SIG-M5 (cell line): ENCODE measurements around the gene DGCR2.
"Not testable (repeated sequence)": the region's sequence is repeated elsewhere in the genome, so short reads cannot be mapped to it uniquely, and the experiment has no call there.

ENCODE experiments used
- DNase-seq: peaks from one replicate; lab custom pipeline; 2025; lab: John Stamatoyannopoulos, UW

The DGCR2 gene

DNA sequence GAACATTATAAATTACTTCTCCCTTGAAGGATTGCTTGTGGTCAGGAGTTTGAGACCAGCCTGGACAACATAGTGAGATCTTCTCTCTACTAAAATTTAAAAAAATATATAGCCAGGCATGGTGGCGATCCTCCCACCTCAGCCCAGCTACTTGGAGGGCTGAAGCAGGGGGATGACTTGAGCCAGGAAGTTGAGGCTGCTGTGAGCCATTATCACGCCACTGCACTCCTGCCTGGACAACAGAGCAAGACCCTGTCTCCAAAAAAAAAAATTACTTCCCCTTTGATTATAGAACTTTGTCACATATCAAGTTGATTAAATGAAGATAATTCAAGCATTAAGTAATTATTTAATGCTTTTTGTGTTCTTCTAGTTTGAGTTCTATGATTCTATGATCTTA is 121.0 kb downstream of the DGCR2 start:
- DNase-seq, result no peak

DNA sequence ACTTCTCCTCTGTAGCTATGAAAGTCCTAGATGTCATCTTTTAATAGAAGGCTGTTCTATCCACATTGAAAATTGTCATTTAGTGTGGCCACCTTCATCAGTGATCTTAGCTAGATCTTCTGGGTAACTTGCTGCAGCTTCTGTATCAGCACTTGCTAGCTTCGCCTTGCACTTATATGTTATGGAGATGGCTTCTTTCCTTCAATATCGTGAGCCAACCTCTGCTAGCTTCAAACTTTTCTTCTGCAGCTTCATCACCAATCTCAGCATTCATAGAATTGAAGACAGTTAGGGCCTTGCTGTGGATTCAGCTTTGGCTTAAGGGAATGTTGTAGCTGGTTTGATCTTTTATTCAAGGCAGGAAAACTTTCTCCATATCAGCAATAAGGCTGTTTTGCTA is 122.1 kb downstream of the DGCR2 start:
- DNase-seq, result not testable (repeated sequence)

DNA sequence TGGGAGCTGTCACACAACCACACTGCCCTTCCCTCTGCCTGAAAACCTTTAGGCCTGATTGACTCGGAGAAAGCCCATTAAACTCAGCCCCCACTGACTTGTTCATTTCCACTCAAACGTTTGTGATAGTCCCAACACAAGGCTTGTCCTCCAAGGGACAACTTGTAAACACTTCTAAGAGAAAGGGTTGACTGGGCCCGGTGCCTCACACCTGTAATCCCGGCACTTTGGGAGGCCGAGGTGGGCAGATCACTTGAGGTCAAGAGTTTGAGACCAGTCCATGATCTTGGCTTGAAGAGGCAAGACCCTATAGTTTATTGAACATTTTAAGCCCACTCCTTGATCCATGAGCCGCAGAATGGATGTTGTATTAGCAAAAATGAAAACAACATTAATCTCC is 122.8 kb downstream of the DGCR2 start:
- DNase-seq, result no peak

DNA sequence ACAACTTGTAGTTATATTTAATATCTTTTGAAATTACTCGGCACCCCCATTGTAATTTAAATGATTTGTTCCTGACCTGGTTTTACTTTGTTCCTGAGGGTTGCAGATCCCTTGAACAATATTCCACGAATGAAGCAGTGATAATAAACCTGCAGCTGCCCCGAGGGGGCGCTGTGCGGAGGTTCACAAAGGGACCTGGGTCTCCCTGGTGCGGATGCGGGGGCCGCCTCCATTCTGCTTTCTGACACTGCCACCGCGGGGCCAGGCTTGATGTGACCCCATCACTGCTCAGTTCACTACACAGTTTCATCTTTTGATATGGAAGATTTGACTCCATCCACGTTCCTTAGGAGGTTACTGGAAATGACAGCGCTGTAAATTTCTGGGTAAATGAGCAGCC is 123.2 kb downstream of the DGCR2 start:
- no peak for DNase-seq

DNA sequence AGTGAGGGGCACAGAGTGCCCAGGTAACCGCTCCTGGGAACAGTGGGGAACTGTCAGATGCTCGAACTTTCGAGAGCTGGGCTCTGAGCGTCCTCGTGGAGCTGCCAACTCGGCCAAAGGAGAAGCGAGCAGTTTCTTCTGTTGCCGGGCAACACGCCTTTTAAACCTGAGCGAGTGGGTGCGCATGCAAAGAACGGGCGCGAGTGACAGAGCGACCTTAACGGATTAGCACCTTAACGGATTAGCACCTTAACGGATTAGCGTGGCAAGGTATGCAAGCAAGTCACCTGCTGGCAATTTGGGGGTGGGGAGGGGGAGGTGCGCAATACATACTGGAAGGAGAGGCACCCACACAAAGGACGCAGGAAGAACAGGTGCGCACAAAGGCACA is 124.3 kb downstream of the DGCR2 start:
- no peak for DNase-seq

DNA sequence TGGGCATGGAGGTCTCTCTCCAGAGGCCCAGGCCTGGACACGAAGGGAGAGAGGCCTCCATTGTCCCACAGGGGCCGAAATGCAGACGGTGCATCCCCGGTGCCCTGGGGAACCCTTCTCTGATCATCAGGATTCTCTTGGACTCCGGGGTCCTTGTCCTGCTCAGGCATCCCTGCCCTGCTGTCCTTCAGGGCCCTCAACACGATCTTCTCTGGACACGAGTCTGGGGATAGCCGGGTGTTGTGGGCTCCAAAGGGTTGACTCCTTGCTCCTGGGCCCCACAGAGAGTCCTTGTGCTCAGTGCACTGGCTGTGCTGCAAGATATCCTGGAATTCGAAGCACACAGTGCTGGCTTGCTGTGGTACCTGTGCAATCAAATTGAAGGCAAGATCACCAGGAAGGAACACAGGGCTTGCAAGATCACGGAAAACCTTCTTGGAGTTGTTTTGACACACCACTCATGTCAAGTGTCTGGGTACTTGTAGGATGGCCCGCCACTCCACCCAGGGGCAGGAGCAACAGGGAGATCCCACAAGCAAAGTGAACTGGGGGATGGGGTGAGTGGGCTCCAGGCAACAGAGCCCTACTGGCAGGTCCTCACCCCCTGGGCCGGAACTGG is 124.8 kb downstream of the DGCR2 start:
- DNase-seq, result no peak

DNA sequence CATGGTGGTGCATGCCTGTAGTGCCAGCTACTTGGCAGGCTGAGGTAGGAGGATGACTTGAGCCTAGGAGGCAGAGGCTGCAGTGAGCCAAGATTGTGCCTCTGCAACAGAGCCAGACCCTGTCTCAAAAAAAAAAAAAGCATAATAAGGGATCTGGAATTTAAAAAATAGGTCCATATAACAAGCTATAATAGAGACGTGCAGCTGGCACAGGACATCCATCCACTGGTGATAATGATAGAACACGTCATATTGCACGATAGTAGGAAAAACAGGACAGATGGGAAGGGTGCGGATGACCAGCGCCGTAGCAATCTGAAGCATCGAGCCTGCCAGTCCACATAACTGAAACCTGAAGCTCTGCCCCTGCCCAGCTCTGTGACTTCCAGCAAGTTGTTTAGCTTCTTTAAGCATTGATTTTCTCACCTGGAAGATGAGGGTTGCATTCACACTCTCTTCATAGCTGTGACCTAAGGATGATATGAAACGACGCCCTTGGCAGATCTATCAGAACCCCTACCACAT is 125.8 kb downstream of the DGCR2 start:
- DNase-seq, result no peak

DNA sequence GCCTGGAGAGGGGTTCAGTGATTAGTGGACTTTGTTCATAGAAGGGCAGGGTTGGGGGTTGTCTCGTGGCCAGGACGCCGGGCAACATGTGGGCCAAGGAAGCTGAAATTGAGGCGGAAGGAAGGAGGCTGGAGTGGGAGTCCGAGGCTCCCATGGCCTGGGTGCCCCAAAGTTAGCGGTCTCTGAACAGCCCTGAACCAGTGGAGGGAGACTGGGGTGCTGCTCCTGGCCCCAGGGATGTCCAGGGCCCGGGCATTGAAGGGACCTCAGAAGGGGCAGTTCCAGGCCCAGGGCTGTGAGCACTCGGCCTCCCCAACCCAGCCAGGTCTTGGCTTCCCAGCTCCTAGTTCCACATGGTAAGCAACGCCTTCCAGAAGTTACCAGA is 126.9 kb downstream of the DGCR2 start:
- DNase-seq, result no peak

DNA sequence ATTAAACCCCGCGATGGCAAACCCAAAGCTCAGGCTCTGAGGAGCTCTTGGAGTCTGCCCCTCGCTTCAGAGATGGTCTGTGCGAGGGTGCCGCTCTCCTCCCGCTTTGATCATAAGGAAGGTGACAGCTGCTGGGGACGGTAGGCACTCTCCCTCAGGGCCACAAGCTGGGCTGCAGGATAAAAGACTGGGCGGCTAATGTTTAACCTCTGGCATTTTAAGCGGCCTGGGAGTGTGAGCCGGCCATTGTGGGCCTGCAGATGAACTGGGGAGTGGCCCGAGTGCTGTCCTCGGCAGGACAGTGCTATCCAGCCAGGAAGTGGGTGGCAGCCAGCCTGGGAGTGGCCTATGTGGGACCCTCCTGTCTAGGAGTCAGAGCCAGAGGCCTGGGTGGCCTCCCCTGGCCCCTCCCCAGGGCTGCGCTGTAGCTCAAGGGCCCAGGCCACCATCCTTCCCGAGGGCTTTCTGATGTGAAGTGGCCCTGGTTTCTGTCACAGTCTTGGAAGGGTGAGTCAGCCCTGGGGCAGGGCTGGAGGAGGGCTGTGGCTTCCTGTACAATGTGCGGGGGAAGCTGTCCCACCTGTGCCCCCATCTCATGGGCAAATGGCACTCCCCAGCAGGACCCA is 127.4 kb downstream of the DGCR2 start:
- no peak for DNase-seq

DNA sequence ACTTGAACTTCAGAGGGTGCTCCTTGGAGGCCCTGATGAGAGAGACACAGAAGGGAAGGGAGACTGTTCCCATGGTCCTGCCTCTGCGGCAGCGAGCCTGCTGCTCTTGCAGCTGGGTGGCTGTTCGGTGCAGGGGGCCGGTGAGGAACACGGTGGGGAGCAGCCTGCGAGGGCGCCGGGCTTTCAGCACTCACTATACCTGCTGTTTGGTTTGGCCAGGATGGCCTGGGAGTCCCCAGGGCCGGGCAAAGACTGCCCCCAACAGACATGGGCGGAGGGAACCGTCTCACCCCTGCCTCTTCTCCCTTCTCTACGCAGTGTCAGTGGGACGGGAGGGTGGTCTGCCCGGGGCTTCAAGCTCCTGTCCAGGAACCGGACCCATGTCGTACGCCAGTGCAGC is 128.2 kb downstream of the DGCR2 start:
- no peak for DNase-seq

DNA sequence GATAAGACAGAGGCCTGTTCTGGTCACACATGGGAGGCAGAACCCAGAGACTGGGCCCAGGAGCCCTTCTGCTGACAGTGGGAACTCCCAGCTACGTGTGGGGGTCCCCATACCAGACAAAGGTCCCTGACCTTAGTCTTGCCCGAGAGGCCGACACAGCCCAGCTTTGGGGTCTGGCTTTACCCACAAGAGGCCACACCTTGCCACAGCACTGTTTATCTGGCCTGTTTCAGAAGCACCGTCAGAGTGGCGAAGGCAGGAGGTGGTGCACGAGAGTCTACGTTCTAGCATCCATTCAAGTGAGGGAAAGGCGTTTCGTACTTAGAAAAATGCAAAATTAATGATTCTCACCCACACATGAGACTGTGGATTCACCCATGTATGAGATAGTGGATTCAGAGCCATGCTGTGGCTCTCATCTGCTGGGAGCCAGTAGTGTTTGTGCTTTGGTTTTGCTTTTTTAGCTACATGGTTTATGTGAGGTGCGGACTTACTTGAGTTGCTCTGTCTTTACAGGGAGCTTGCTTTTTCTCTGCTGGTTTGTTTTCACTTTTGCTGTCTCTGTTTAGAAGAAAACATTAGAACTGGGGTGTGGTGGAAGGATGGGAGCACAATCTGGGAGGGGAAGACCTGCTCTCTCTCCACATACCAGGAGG is 129.5 kb downstream of the DGCR2 start:
- DNase-seq, result no peak

DNA sequence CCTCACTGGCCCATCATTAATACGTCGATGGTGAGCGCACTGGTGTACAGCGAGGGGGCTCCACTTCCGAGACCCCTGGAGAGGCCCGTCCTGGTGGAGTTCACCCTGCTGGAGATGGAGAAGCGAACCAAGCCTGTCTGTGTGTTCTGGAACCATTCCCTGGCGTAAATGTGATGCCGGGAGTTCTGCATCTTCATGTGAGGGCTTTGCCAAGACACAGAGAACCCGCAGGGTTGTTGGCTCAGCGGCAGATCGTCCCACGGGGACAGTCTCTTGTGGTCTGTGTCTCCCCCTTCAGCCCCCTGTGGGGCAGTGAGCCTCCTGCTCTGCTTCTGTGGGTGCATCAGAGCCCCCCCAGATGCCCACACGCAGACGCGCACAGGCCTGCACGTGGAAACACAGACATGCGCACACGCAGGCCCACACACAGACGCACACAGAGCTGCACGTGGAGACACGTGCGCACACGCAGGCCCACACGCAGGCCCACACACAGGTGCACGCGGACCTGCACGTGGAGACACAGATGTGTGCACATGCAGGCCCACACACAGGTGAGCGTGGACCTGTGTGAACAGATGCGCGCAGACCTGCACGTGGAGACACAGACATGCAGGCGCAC is 130.3 kb downstream of the DGCR2 start:
- DNase-seq, result no peak

DNA sequence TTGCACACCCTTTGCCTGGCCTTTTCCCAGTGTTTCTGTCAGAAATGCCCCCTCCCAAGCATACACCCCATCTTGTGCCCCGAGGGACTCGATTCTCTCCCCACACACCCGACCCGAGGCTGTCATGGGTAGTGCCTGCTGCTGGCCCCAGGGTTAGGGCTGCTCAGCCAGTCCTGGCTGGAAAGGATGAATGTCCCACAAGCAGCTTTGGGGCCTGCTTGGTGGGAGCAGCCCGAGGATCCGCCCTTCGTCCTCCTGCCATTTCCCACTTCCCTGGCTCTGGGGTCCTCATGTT is 131.1 kb downstream of the DGCR2 start:
- no peak for DNase-seq

DNA sequence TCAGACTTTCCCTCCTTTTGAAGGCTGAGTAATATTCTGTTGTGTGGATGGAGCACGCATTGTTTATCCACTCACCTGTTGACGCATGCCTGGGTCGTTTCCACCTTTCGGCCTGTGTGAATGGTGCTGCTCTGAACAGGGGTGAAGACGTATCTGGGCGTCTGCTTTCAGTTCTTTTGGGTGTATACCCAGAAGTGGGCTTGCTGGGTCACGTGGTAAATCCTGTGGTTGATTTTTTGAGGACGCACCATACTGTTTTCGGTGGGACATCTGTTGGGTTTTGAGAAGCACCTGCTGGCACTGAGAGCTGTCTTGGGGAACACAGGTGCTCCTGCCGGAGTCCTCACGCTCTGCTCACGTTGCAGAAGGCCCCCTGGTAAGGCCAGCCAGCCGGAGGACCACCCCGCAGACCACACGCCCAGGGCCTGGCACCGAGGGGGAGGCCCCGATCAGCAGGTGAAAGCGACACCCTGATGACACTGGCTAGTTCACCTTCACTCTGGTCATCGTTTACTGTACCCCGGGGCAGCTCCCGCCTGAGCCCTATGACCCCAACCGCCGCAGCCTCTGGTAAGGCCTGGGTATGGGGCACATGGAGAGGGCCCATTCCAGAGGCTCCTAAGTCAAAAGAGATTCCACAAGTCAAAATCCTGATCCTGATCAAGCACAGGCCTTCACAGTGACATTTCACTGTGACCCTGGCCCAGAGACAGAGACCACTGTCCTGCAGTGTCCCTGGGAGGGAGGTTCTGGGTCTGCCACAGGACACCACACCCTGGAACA is 131.7 kb downstream of the DGCR2 start:
- DNase-seq, result no peak

DNA sequence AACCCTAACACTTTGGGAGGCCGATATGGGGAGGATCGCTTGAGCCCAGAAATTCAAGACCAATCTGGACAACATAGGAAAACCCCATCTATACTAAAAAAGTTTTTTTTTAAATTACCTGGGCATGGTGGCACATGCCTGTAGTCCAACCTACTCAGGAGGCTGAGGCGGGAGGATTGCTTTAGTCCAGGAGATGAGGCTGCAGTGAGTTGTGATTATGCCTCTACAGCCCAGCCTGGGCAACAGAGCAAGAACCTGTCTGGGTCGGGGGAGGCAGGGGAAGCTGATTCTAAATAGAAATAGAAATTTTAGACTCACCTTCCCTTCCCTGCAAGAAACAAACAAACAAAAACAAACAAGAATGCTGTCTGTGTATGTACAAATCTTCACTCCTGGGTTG is 133.3 kb downstream of the DGCR2 start:
- no peak for DNase-seq

DNA sequence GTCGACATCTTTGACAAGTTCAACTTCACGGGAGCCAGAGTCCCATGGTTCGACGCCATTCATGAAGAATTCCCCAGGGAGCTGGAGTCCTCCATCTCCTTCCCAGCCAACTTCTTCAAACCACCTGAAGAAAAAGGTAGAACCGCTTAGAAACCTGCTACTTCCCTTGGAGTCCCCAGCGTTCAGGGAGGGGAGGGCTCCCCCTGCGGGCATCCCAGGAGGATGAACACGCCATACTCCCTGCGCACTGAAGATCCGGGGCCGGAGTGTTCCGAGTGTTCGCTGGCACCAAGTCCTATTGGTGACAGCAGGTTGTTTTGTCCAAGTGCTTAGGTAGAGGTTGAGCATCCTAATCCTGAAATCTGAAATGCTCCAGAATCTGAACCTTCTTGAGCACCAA is 134.4 kb downstream of the DGCR2 start:
- DNase-seq, result no peak

DNA sequence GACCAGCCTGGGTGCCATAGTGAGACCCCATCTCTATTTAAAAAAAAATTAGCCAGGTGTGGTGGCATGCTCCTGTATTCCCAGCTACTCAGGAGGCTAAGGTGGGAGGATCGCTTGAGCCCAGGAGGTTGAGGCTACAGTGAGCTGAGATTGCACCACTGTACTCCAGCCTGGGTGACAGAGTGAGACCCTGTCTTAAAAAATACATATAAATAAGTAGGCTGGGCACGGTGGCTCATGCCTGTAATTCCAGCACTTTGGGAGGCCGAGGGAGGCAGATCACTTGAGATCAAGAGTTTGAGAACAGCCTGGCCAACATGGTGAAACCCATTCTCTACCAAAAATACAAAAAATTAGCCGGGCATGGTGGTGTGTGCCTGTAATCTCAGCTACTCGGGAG is 135.1 kb downstream of the DGCR2 start:
- DNase-seq, result not testable (repeated sequence)
